ENCODE data around the gene TYW1B. TPM values are rescaled to one million over a fixed set of nuclear protein-coding genes. Genes with fewer than 3 reads are reported as not detected.
"Not testable (repeated sequence)": the region's sequence is repeated elsewhere in the genome, so short reads cannot be mapped to it uniquely, and the experiment has no call there.

TYW1B gene
- total RNA-seq, 1 donor from 2014 or later, result 3.6 TPM

DNA sequence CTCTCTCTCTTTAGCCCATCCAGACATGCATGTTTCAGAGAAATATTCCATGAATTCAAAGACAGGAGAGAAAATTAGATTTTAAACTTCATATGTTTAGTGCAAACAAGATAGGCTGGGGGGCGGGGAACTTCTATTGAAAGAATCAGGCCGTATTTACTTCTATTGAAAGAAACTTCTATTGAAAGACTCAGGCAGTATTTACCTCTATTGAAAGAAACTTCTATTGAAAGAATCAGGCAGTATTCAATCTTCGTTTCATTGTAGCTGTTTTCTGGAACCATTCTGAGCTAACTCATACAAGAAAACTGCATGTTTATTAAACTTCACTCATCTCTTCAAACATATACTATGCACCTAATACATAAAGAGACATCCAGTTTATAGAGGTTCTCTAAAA is 123.1 kb downstream of the TYW1B start:
- Mint-ChIP-seq H3K4me1 (peaks cover 4% of the 10 kb centered on the region), H3K36me3 (peaks cover 7% of the 10 kb centered on the region), H3K27me3 (ENCODE audit: insufficient read depth, low read depth) (peaks cover 3% of the 10 kb centered on the region), H3K9me3 (peaks cover 3% of the 10 kb centered on the region), H3K4me3 (no peak overlapping the region), H3K27ac (peak overlapping the region; percentile 2)
- Histone ChIP-seq H3K79me2 (ENCODE audit: low read depth) (no peaks in the 10 kb centered on the region), H3K36me3 (no peaks in the 10 kb centered on the region), H3K9me3 (ENCODE audit: low read depth) (no peaks in the 10 kb centered on the region), H3F3A (ENCODE audit: low read depth) (peaks cover 22% of the 10 kb centered on the region), H2AFZ (replicated peaks) (peak overlapping the region; percentile 68), H3K4me2 (peak overlapping the region; percentile 71), H4K20me1 (ENCODE audit: low read depth) (no peaks in the 10 kb centered on the region), H3K9ac (no peak overlapping the region), H3K4me1 (peaks cover 16% of the 10 kb centered on the region), H3K27ac (peak overlapping the region; percentile 73), H3K4me3 (peak overlapping the region; percentile 34), H3K27me3 (no peaks in the 10 kb centered on the region)
- peak; percentile 35 for DNase-seq (ENCODE audit: low spot score)
- no peak for TF ChIP-seq EZH2 (IDR thresholded peaks at IDR 0.05)
- no peak for TF ChIP-seq EZH2phosphoT487 (IDR thresholded peaks at IDR 0.05)

DNA sequence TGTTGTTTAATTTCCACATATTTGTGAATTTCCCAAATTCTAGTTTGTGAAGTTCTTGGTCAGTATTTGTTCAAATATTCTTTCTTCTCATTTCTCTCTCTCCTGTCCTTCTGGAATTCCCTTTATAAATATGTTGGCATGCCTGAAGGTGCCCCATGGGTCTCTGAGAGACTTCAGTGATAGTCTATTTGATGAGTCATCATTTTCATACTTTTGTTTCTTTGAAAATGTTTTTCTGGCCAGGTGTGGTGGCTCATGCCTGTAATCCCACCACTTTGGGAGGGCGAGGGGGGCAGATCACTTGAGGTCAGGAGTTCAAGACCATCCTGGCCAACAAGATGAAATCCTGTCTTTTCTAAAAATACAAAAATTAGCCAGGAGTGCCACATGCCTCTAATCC is 127.5 kb downstream of the TYW1B start:
- not testable (repeated sequence) for DNase-seq (ENCODE audit: low spot score); H3K9me3 ChIP-seq (ENCODE audit: low read depth); H3K9ac ChIP-seq; H3K27me3 Mint-ChIP-seq (ENCODE audit: insufficient read depth, low read depth); H3K4me2 ChIP-seq; H3K9me3 Mint-ChIP-seq; H3K27me3 ChIP-seq; H3K79me2 ChIP-seq (ENCODE audit: low read depth); H3K36me3 ChIP-seq; H3K36me3 Mint-ChIP-seq; H2AFZ ChIP-seq (replicated peaks); H4K20me1 ChIP-seq (ENCODE audit: low read depth); H3K27ac Mint-ChIP-seq; H3K4me1 Mint-ChIP-seq; H3K4me3 ChIP-seq; H3K27ac ChIP-seq; H3K4me3 Mint-ChIP-seq
- H3K4me1 ChIP-seq, result peaks cover 16% of the 10 kb centered on the region
- H3F3A ChIP-seq (ENCODE audit: low read depth), result peaks cover 29% of the 10 kb centered on the region

- H3K9ac ChIP-seq; H2AFZ ChIP-seq (replicated peaks); H3K27me3 Mint-ChIP-seq (ENCODE audit: insufficient read depth, low read depth); H3K36me3 ChIP-seq; H3K36me3 Mint-ChIP-seq; H3K79me2 ChIP-seq (ENCODE audit: low read depth); H4K20me1 ChIP-seq (ENCODE audit: low read depth); H3K9me3 Mint-ChIP-seq; H3K4me3 Mint-ChIP-seq; H3K27ac Mint-ChIP-seq; H3K27me3 ChIP-seq; H3K4me3 ChIP-seq; DNase-seq (ENCODE audit: low spot score); H3K9me3 ChIP-seq (ENCODE audit: low read depth): not testable (repeated sequence)
- peaks cover 15% of the 10 kb centered on the region for H3F3A ChIP-seq (ENCODE audit: low read depth)
- peaks cover 12% of the 10 kb centered on the region for H3K4me1 ChIP-seq
- H3K27ac ChIP-seq, result peak overlapping the region; percentile 65
- H3K4me2 ChIP-seq, result peak overlapping the region; percentile 2
- peaks cover 10% of the 10 kb centered on the region for H3K4me1 Mint-ChIP-seq
Observed at GRCh38 chr7:72697066-72697465, 130.9 kb downstream of the TYW1B start.

- peaks cover 10% of the 10 kb centered on the region for H3K4me1 Mint-ChIP-seq
- H3K9me3 Mint-ChIP-seq; DNase-seq (ENCODE audit: low spot score); H4K20me1 ChIP-seq (ENCODE audit: low read depth); H3K27me3 Mint-ChIP-seq (ENCODE audit: insufficient read depth, low read depth); H3K79me2 ChIP-seq (ENCODE audit: low read depth); H3K36me3 Mint-ChIP-seq; H3K36me3 ChIP-seq; H3K4me1 ChIP-seq; H2AFZ ChIP-seq (replicated peaks); H3K4me3 Mint-ChIP-seq; H3K27ac ChIP-seq; H3K4me3 ChIP-seq; H3K9me3 ChIP-seq (ENCODE audit: low read depth); H3K27ac Mint-ChIP-seq; H3K27me3 ChIP-seq; H3K9ac ChIP-seq: not testable (repeated sequence)
- Histone ChIP-seq H3K4me2 (peak overlapping the region; percentile 2), H3F3A (ENCODE audit: low read depth) (peaks cover 11% of the 10 kb centered on the region)
Observed at GRCh38 chr7:72696643-72697042, 131.4 kb downstream of the TYW1B start.

- H3K4me3 ChIP-seq; H4K20me1 ChIP-seq (ENCODE audit: low read depth); H3K27ac Mint-ChIP-seq; H3K27me3 ChIP-seq; H3K79me2 ChIP-seq (ENCODE audit: low read depth); H3K9me3 ChIP-seq (ENCODE audit: low read depth); H3K4me1 ChIP-seq; H3K4me2 ChIP-seq; H3K36me3 ChIP-seq; H2AFZ ChIP-seq (replicated peaks); DNase-seq (ENCODE audit: low spot score); H3K27ac ChIP-seq; H3F3A ChIP-seq (ENCODE audit: low read depth); H3K36me3 Mint-ChIP-seq; H3K9me3 Mint-ChIP-seq; H3K4me3 Mint-ChIP-seq; H3K27me3 Mint-ChIP-seq (ENCODE audit: insufficient read depth, low read depth); H3K9ac ChIP-seq: not testable (repeated sequence)
- H3K4me1 Mint-ChIP-seq, result peaks cover 10% of the 10 kb centered on the region
Observed at GRCh38 chr7:72695482-72695881, 132.5 kb downstream of the TYW1B start.

GRCh38 chr7:72691442-72691841 is 136.6 kb downstream of the TYW1B start:
- not testable (repeated sequence) for H3K27me3 Mint-ChIP-seq (ENCODE audit: insufficient read depth, low read depth); H3K27ac Mint-ChIP-seq

GRCh38 chr7:72690177-72690576 is 137.8 kb downstream of the TYW1B start:
- not testable (repeated sequence) for H3K27me3 ChIP-seq; H3K36me3 Mint-ChIP-seq; H3K27ac Mint-ChIP-seq; H3K27ac ChIP-seq; H4K20me1 ChIP-seq (ENCODE audit: low read depth); H3K9me3 ChIP-seq (ENCODE audit: low read depth); H3K9ac ChIP-seq; H3K4me3 ChIP-seq; H3K79me2 ChIP-seq (ENCODE audit: low read depth); H3K4me3 Mint-ChIP-seq; DNase-seq (ENCODE audit: low spot score); H3K27me3 Mint-ChIP-seq (ENCODE audit: insufficient read depth, low read depth); H2AFZ ChIP-seq (replicated peaks); H3K9me3 Mint-ChIP-seq; H3K4me2 ChIP-seq; H3K36me3 ChIP-seq
- Histone ChIP-seq H3F3A (ENCODE audit: low read depth) (peaks cover 14% of the 10 kb centered on the region), H3K4me1 (peaks cover 24% of the 10 kb centered on the region)
- H3K4me1 Mint-ChIP-seq, result peaks cover 24% of the 10 kb centered on the region

More at GRCh38 chr7:72691442-72691841, 136.6 kb downstream of the TYW1B start:
- H3K36me3 ChIP-seq; H2AFZ ChIP-seq (replicated peaks); H3K27ac ChIP-seq; H3K9me3 Mint-ChIP-seq; H4K20me1 ChIP-seq (ENCODE audit: low read depth); H3K36me3 Mint-ChIP-seq; H3K9ac ChIP-seq; H3K27me3 ChIP-seq; H3K4me3 Mint-ChIP-seq; H3K4me2 ChIP-seq; DNase-seq (ENCODE audit: low spot score); H3K4me3 ChIP-seq; H3K9me3 ChIP-seq (ENCODE audit: low read depth); H3K79me2 ChIP-seq (ENCODE audit: low read depth): not testable (repeated sequence)
- H3K4me1 Mint-ChIP-seq, result peaks cover 28% of the 10 kb centered on the region
- H3K4me1 ChIP-seq, result peaks cover 25% of the 10 kb centered on the region
- H3F3A ChIP-seq (ENCODE audit: low read depth), result peaks cover 14% of the 10 kb centered on the region

DNA sequence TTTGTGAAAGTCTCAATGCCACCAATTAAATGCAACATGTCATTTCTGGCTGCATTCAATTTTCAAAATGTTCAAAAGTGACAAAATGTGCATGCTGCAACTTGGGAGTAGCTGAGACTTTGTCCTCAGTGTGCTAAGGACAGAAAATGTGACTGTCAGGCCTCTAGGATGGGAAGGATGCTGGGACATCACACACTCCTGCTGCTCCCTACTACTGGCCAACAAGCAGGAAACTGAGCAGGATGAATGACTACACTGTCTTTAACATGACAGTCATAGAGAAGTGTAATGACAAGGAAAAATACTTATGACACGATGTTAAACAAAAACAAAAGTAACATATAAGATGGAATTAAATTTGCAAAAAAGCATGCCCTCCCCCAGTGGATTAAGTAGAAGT is 138.7 kb downstream of the TYW1B start:
- H4K20me1 ChIP-seq (ENCODE audit: low read depth); H3K4me3 Mint-ChIP-seq; H3K36me3 Mint-ChIP-seq; H3K27me3 ChIP-seq; H3K79me2 ChIP-seq (ENCODE audit: low read depth); H3K36me3 ChIP-seq; H3K9me3 Mint-ChIP-seq; H3K27me3 Mint-ChIP-seq (ENCODE audit: insufficient read depth, low read depth); H3K9ac ChIP-seq; H2AFZ ChIP-seq (replicated peaks); H3K27ac Mint-ChIP-seq; H3K9me3 ChIP-seq (ENCODE audit: low read depth); H3K4me3 ChIP-seq; DNase-seq (ENCODE audit: low spot score): not testable (repeated sequence)
- Histone ChIP-seq H3K4me2 (peak overlapping the region; percentile 40), H3K27ac (peak overlapping the region; percentile 11), H3K4me1 (peaks cover 20% of the 10 kb centered on the region), H3F3A (ENCODE audit: low read depth) (peaks cover 14% of the 10 kb centered on the region)
- H3K4me1 Mint-ChIP-seq, result peaks cover 20% of the 10 kb centered on the region
